ENCODE results near the gene ZNF605.

The ZNF605 gene

GRCh38 chr12:132873724-132874123 is 82.4 kb downstream of the ZNF605 start:
- no peak for DNase-seq
- TF ChIP-seq EZH2 (IDR thresholded peaks at IDR 0.05; ENCODE audit: borderline replicate concordance, low read depth, low read length, severe bottlenecking) (no peak), CTCF (IDR thresholded peaks at IDR 0.05; ENCODE audit: borderline replicate concordance, extremely low read depth, low read length, poor library complexity, severe bottlenecking) (no peak)
- ATAC-seq (ENCODE audit: insufficient read depth, low read depth), result no peak
- Histone ChIP-seq H3K27me3 (ENCODE audit: insufficient read depth, low read length, poor library complexity) (no peaks in the 10 kb centered on the region), H2AFZ (ENCODE audit: low read depth, low read length) (no peak overlapping the region), H3K27ac (ENCODE audit: low read length) (no peak overlapping the region), H3K4me1 (ENCODE audit: insufficient read depth, low read length) (no peaks in the 10 kb centered on the region), H3K4me3 (ENCODE audit: low read depth in 1 of 2, low read length in 2 of 2) (no peak overlapping the region), H3K79me2 (ENCODE audit: insufficient read depth, low read length) (no peaks in the 10 kb centered on the region), H3K36me3 (ENCODE audit: insufficient read depth, low read length) (peaks cover 55% of the 10 kb centered on the region), H3K9me3 (ENCODE audit: insufficient read depth, low read length, severe bottlenecking) (no peaks in the 10 kb centered on the region), H3K9ac (ENCODE audit: low read depth, low read length) (no peak overlapping the region), H3K4me2 (ENCODE audit: insufficient read depth, low read length) (no peak overlapping the region), H4K20me1 (ENCODE audit: insufficient read depth, low read length) (peaks cover 2% of the 10 kb centered on the region; the same call in 1 of the 2 replicates)

DNA sequence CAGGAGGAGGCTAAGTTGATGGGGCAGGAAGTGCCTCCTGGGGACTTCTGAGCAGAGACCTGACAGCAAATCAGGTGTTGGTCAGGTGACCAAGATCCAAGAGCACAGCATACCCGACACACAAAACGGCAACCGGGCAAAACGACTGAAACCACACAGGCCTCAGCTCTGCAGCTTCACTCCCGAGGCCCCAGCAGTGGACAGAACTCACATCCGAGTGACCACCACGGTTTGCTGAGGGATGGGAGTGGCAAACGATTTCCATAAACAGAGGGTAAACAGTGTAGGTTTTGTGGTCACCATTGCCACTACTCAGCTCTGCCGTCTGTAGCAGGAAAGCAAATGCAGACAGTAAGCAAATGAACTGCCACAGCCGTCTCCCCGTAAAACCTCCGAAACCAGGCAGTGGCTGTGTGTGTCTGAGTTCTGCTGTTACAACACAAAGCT is 83.1 kb downstream of the ZNF605 start:
- H4K20me1 ChIP-seq (ENCODE audit: insufficient read depth, low read length), result peaks cover 2% of the 10 kb centered on the region; the same call in 1 of the 2 replicates
- TF ChIP-seq EZH2 (IDR thresholded peaks at IDR 0.05; ENCODE audit: borderline replicate concordance, low read depth, low read length, severe bottlenecking) (no peak), CTCF (IDR thresholded peaks at IDR 0.05; ENCODE audit: borderline replicate concordance, extremely low read depth, low read length, poor library complexity, severe bottlenecking) (no peak)
- no peak for ATAC-seq (ENCODE audit: insufficient read depth, low read depth)
- DNase-seq, result no peak
- no peaks in the 10 kb centered on the region for H3K4me1 ChIP-seq (ENCODE audit: insufficient read depth, low read length)
- no peak overlapping the region for H3K4me2 ChIP-seq (ENCODE audit: insufficient read depth, low read length)
- H3K4me3 ChIP-seq (ENCODE audit: low read depth in 1 of 2, low read length in 2 of 2), result no peak overlapping the region
- no peak overlapping the region; the same call in 1 of the 2 replicates for H3K27ac ChIP-seq (ENCODE audit: low read length)
- no peak overlapping the region for H2AFZ ChIP-seq (ENCODE audit: low read depth, low read length)
- peaks cover 54% of the 10 kb centered on the region for H3K36me3 ChIP-seq (ENCODE audit: insufficient read depth, low read length)
- no peaks in the 10 kb centered on the region for H3K9me3 ChIP-seq (ENCODE audit: insufficient read depth, low read length, severe bottlenecking)
- no peak overlapping the region for H3K9ac ChIP-seq (ENCODE audit: low read depth, low read length)
- H3K79me2 ChIP-seq (ENCODE audit: insufficient read depth, low read length), result no peaks in the 10 kb centered on the region
- no peaks in the 10 kb centered on the region for H3K27me3 ChIP-seq (ENCODE audit: insufficient read depth, low read length, poor library complexity)

DNA sequence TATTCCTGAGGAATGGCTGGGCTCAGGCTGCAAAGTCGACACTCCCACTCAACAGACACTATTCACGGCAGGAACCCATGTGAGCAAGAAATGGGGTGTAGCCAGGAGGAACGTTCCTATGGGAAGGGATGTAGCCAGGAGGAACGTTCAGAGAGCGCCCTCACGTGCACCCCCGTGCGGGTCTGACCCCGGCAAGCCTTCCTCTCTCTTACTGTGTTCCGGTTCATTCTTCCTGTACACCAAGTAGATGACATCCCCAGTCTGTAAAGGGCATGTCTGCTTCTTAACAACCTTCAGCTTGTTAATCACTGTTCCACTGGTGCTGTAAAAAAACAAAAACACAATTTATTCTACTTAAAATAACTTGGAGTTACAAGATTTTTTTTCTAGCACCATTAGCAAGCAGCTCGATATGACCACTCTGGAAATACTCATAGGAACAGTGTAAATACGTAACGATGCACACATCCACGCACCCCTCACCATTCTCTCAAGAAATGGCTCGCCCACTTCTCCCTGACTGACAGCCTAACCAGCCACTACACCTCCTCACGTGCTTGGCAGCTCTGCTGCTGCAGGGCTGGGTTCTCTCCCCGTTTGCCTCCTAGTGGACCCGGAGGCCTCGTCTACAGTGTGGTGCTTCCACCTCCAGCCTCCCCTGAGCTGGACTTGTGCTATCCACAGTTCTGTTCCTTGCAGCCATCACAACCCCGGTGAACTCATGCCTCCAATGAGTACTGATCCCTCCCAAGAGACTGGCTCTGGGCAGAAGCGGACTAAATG is 83.8 kb downstream of the ZNF605 start:
- Histone ChIP-seq H3K9ac (ENCODE audit: low read depth, low read length) (no peak overlapping the region), H3K4me2 (ENCODE audit: insufficient read depth, low read length) (no peak overlapping the region), H2AFZ (ENCODE audit: low read depth, low read length) (no peak overlapping the region), H3K4me3 (ENCODE audit: low read depth in 1 of 2, low read length in 2 of 2) (no peak overlapping the region), H3K36me3 (ENCODE audit: insufficient read depth, low read length) (peaks cover 53% of the 10 kb centered on the region), H4K20me1 (ENCODE audit: insufficient read depth, low read length) (peaks cover 2% of the 10 kb centered on the region; the same call in 1 of the 2 replicates), H3K27me3 (ENCODE audit: insufficient read depth, low read length, poor library complexity) (no peaks in the 10 kb centered on the region), H3K4me1 (ENCODE audit: insufficient read depth, low read length) (no peaks in the 10 kb centered on the region), H3K79me2 (ENCODE audit: insufficient read depth, low read length) (no peaks in the 10 kb centered on the region), H3K27ac (ENCODE audit: low read length) (no peak overlapping the region), H3K9me3 (ENCODE audit: insufficient read depth, low read length, severe bottlenecking) (no peaks in the 10 kb centered on the region)
- ATAC-seq (ENCODE audit: insufficient read depth, low read depth) (no peak), DNase-seq (no peak)
- TF ChIP-seq EZH2 (IDR thresholded peaks at IDR 0.05; ENCODE audit: borderline replicate concordance, low read depth, low read length, severe bottlenecking) (no peak), CTCF (IDR thresholded peaks at IDR 0.05; ENCODE audit: borderline replicate concordance, extremely low read depth, low read length, poor library complexity, severe bottlenecking) (no peak)
